ENCODE data around the gene SNTG2. TPM values are rescaled to one million over a fixed set of nuclear protein-coding genes. Genes with fewer than 3 reads are reported as not detected.

SNTG2 gene
- total and polyA plus RNA-seq, 11 donors, result 0.19 to 3.2 (median 0.93) TPM

DNA sequence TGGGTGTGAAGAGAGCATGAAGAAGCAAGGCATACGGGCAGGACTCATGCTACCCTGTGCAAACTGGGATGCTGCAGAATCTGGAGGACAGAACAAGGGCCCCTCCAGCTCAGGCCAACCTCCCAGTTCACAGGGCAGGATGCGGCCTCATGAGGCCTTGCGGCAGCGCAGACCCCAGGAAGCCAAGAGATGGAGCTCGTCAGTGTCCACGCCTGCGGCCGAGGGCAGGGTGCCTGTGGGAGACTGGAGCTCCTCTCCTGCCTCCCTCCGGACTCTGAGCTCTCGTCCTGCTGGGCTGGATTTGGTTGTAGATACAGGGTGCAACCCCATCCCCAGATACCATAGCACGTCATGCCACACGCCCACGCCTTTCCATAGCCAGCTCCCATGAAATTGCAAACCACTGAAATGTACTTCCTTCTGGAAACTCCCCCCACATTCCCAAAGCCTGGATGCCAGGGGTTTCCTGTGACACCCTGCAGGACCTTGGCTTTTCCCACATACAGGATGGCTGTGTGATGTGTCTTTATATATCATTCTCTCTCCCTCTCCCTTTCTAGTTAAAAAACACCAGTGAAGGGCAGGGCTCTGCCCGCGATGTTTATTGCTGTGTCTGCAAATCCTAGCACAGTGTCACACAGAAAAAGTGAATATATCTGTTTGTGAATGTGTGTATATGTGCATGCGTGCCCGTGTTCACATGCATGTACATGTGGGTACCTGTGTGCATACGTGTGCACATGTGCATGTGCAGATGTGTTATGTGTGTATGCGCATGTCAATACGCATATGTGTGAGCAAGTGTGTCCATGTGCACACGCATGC, 12.3 kb upstream of the SNTG2 start:
- no peaks in the 10 kb centered on the region for H3K9me3 ChIP-seq
- no peak for TF ChIP-seq POLR2A (IDR thresholded peaks at IDR 0.05)
- H3K4me3 ChIP-seq, result no peak overlapping the region
- no peak for DNase-seq
- no peak overlapping the region for H3K27ac ChIP-seq
- no peak for ATAC-seq
- H3K36me3 ChIP-seq, result no peaks in the 10 kb centered on the region
- intact Hi-C loops (cut with DNase I), result no loop called here
- H3K27me3 ChIP-seq, result peaks cover 0 to 14% (median 0%) of the 10 kb centered on the region in 9 donors
- 78 to 86% (median 85%) methylated on average over 17 to 21 of the region's 21 CpGs for WGBS, 4 donors
- H3K4me1 ChIP-seq, result no peaks in the 10 kb centered on the region

DNA sequence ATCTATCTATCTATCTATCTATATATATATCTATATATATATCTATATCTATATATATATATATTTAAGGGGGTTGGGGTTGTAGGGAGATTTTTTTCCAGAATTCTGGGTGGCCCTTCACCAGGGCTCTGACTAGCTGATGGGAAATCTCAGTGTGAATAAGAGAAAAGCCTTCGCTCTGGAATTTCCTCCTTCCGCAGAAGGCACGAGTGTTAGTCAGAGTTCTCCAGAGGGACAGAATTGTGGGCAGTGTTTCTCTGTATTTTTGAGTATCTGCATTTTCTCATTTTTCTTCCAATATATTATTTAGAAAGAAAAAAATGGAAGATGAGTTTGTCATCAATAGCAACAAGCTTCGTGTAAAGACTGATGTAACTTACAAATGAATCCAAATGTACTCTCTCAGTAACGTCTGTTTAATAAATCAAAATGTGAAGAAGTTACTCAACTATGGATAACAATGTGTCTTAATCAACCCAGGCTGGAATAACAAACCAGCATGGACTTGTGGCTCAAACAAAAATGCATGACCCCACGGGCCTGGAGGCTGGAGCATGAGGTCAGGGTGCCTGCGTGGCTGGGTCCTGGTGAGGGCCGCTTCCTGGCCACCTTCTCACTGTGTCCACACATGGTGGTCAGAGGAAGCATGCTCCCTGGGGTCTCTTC, 10.6 kb upstream of the SNTG2 start:
- WGBS, 4 donors, result 64 to 73% (median 70%) methylated on average over 6 to 8 of the region's 8 CpGs
- Histone ChIP-seq H3K27ac (no peak overlapping the region), H3K27me3 (peaks cover 0 to 14% (median 3%) of the 10 kb centered on the region in 9 donors), H3K36me3 (no peaks in the 10 kb centered on the region), H3K9me3 (peaks cover 0 to 9% (median 2%) of the 10 kb centered on the region in 12 donors), H3K4me1 (no peaks in the 10 kb centered on the region), H3K4me3 (no peak overlapping the region)
- ATAC-seq (no peak), DNase-seq (no peak)
- intact Hi-C loops (cut with DNase I), result no loop called here
- TF ChIP-seq, protein P1, sequence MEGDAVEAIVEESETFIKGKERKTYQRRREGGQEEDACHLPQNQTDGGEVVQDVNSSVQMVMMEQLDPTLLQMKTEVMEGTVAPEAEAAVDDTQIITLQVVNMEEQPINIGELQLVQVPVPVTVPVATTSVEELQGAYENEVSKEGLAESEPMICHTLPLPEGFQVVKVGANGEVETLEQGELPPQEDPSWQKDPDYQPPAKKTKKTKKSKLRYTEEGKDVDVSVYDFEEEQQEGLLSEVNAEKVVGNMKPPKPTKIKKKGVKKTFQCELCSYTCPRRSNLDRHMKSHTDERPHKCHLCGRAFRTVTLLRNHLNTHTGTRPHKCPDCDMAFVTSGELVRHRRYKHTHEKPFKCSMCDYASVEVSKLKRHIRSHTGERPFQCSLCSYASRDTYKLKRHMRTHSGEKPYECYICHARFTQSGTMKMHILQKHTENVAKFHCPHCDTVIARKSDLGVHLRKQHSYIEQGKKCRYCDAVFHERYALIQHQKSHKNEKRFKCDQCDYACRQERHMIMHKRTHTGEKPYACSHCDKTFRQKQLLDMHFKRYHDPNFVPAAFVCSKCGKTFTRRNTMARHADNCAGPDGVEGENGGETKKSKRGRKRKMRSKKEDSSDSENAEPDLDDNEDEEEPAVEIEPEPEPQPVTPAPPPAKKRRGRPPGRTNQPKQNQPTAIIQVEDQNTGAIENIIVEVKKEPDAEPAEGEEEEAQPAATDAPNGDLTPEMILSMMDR (IDR thresholded peaks at IDR 0.05), result no peak
- no peak for TF ChIP-seq POLR2A (IDR thresholded peaks at IDR 0.05)

DNA sequence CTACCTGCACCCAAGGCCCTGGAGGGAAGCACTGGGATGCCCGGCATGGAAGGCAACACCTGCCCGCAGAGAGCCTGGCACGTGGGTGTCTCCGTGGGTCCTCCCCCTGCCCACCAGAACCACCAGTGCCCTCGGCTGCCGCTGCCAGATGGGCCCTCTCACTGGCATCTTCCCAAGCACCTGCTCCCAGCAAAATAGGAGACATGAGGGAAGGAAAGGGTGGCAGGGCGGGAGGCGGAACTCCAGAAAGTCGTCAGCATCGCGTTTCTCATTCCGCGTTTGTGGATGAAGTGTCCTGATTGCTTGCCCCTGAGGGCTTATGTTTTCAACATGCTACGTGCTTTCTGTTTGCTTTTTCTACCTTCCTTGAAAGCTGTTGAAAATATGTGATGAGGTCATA, 8.8 kb upstream of the SNTG2 start:
- Histone ChIP-seq H3K36me3 (no peaks in the 10 kb centered on the region), H3K27me3 (peaks cover 0 to 29% (median 6%) of the 10 kb centered on the region in 9 donors), H3K9me3 (peaks cover 0 to 11% (median 2%) of the 10 kb centered on the region in 12 donors), H3K4me3 (no peak overlapping the region), H3K4me1 (no peaks in the 10 kb centered on the region), H3K27ac (no peak overlapping the region)
- ATAC-seq (no peak), DNase-seq (no peak)
- WGBS, 4 donors, result 57 to 77% (median 75%) methylated on average over 8 to 14 of the region's 14 CpGs
- TF ChIP-seq, protein P1 (IDR thresholded peaks at IDR 0.05), result no peak
- no peak for TF ChIP-seq POLR2A (IDR thresholded peaks at IDR 0.05)
- intact Hi-C loops (cut with DNase I), result no loop called here

DNA sequence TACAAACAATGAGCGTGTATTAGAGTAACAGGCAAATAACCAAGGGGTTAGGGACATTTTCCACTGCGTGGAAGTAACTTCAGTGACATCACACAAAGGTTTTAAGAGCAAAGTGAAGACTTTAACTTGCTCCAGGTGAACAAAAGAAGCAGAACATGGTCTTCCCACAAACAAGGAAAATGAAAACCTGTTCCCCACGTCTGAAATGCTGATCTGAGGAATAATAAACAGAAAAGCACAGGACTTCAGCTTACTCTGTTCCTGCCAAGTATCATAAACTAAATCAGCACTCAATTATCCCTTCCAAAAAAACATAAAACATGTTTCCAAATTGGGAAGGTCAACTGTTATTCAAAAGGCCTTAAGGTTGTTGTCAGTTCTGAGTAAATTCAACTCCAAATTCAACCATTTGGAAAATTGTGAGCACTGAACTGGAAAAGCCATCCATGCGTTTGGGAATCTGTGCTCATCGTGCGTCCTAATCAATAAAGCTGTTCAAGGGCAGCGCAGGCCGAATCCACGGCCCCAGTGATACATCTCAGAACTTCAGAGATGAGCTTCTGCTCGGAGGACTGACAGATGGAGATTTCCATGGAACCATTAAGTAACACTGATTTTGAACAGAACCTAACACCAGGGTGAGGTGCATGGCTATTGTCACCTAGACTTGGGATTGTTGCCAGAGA, 7.7 kb upstream of the SNTG2 start:
- no peak overlapping the region for H3K4me3 ChIP-seq
- intact Hi-C loops (cut with DNase I), result no loop called here
- DNase-seq (no peak), ATAC-seq (no peak)
- H3K4me1 ChIP-seq, result no peaks in the 10 kb centered on the region
- WGBS, 4 donors, result 81 to 85% (median 84%) methylated on average over 10 of the region's 10 CpGs
- peaks cover 0 to 39% (median 11%) of the 10 kb centered on the region in 9 donors for H3K27me3 ChIP-seq
- H3K27ac ChIP-seq, result no peak overlapping the region
- no peaks in the 10 kb centered on the region for H3K36me3 ChIP-seq
- H3K9me3 ChIP-seq, result peaks cover 0 to 11% (median 2%) of the 10 kb centered on the region in 12 donors
- TF ChIP-seq, protein P1 (IDR thresholded peaks at IDR 0.05), result no peak
- no peak for TF ChIP-seq POLR2A (IDR thresholded peaks at IDR 0.05)

All from heart left ventricle (tissue), 16 donors.